Esophagus squamous epithelium (tissue), 5 donors: ENCODE data around the gene ARHGEF3. TPM values are rescaled to one million over a fixed set of nuclear protein-coding genes. Genes with fewer than 3 reads are reported as not detected.
A peak's percentile ranks its signal among the peaks of the same experiment; 100 is the strongest.
"Not testable (repeated sequence)": the region's sequence is repeated elsewhere in the genome, so short reads cannot be mapped to it uniquely, and the experiment has no call there.

Experiments
- DNase-seq: peaks from one replicate; lab custom pipeline; 2025; lab: John Stamatoyannopoulos, UW
- H3K27ac ChIP-seq, 4 donors: fragments of 200-600 bp; sonication (generic); one replicate each; pipeline ENCODE4 v1.5.1; 2016 to 2019; ENCODE audit warnings: mild to moderate bottlenecking in 1 of 4
- H3K27me3 ChIP-seq, 4 donors: fragments of 200-600 bp; sonication (generic); 1 replicate in 3 of 4; 2 replicates in 1 of 4; pipeline versions ENCODE4 v1.5.1 to v1.6.0; 2017 to 2021; ENCODE audit warnings: antibody characterized with exemption in 1 of 4
- H3K36me3 ChIP-seq, 3 donors: fragments of 200-600 bp; sonication (generic); one replicate each; pipeline ENCODE4 v1.5.1; 2016 to 2019
- H3K4me1 ChIP-seq, 3 donors: fragments of 200-600 bp; sonication (generic); one replicate each; pipeline ENCODE4 v1.5.1; 2017 to 2019
- H3K4me3 ChIP-seq, 4 donors: fragments of 200-600 bp; sonication (generic); 1 replicate in 3 of 4; 2 replicates in 1 of 4; pipeline ENCODE4 v1.5.1; 2016 to 2019; ENCODE audit warnings: mild to moderate bottlenecking in 2 of 4, moderate library complexity in 1 of 4
- H3K9me3 ChIP-seq, 3 donors: fragments of 200-600 bp; sonication (generic); one replicate each; pipeline ENCODE4 v1.5.1; 2016 to 2019
- CTCF ChIP-seq, 6 experiments: fragments of 450-650 bp in 4 of 6; fragments of 200-600 bp in 2 of 6; sonication (generic) in 2 of 6; IDR thresholded peaks; one replicate each; pipeline ENCODE4 v1.5.1; 2016 to 2019; ENCODE audit warnings: antibody characterized with exemption in 6 of 6, mild to moderate bottlenecking in 4 of 6, moderate library complexity in 4 of 6
- POLR2A ChIP-seq, 4 donors: fragments of 450-650 bp; IDR thresholded peaks; one replicate each; pipeline ENCODE4 v1.6.1; 2017; ENCODE audit warnings: antibody characterized with exemption in 4 of 4, mild to moderate bottlenecking in 4 of 4, moderate library complexity in 3 of 4
- WGBS, 2 donors: methylation state at CpG; one replicate each; pipeline ENCODE4 v1.1.5; 2018; 5-methylcytosine and 5-hydroxymethylcytosine counted together
- intact Hi-C: fragments of 100-400 bp; cut with DNase I; formaldehyde crosslinking; loops from one replicate; pipeline ENCODE4 v1.15.0; 2022
- total RNA-seq, 4 donors: library from RNA; depleted of rRNA; stranded (reverse); fragments of >200 nt; gene quantifications; one replicate each; pipeline ENCODE4 v1.1.0, GENCODE V29; 2016
- donor health status: DM: yes; HTN: yes; CAD: no.

The ARHGEF3 gene
- total RNA-seq, 4 donors from 2014 or later = 20.6 to 26.3 (median 24.7) TPM

GRCh38 chr3:56694867-56695683 is 106.7 kb downstream of the ARHGEF3 start:
- WGBS, 2 donors = 38 to 48% methylated on average over 4 of the region's 4 CpGs
- no peak for TF ChIP-seq POLR2A (IDR thresholded peaks at IDR 0.05)
- TF ChIP-seq CTCF (IDR thresholded peaks at IDR 0.05) = no peak
- peak overlapping the region in 1 of 4 donors; percentile 52 for H3K27ac ChIP-seq

GRCh38 chr3:56693750-56694149 is 108.0 kb downstream of the ARHGEF3 start:
- Histone ChIP-seq H3K9me3 (no peaks in the 10 kb centered on the region), H3K27ac (no peak overlapping the region), H3K27me3 (no peaks in the 10 kb centered on the region), H3K36me3 (no peaks in the 10 kb centered on the region), H3K4me3 (no peak overlapping the region), H3K4me1 (peaks cover 0 to 14% (median 3%) of the 10 kb centered on the region in 3 donors)
- DNase-seq = no peak
- WGBS, 2 donors = 50 to 55% methylated on average over 3 of the region's 3 CpGs
- TF ChIP-seq CTCF (IDR thresholded peaks at IDR 0.05) = no peak
- intact Hi-C loops = no loop called here

More at GRCh38 chr3:56694867-56695683, 106.7 kb downstream of the ARHGEF3 start:
- intact Hi-C loops = no loop called here
- Histone ChIP-seq H3K27me3 (no peaks in the 10 kb centered on the region), H3K9me3 (no peaks in the 10 kb centered on the region), H3K4me3 (no peak overlapping the region), H3K4me1 (peaks cover 0 to 14% (median 3%) of the 10 kb centered on the region in 3 donors), H3K36me3 (no peaks in the 10 kb centered on the region)
- no peak for DNase-seq

- H3K9me3 ChIP-seq, DNase-seq, H3K36me3 ChIP-seq, H3K4me3 ChIP-seq, H3K27me3 ChIP-seq, H3K27ac ChIP-seq, intact Hi-C loops: not testable (repeated sequence)
- 81% methylated on average over 13 of the region's 15 CpGs for WGBS, 2 donors
- peaks cover 0 to 14% (median 3%) of the 10 kb centered on the region in 3 donors for H3K4me1 ChIP-seq
These were observed 109.0 kb downstream of the ARHGEF3 start for GRCh38 chr3:56692520-56693433.

- 100% methylated on average over 2 of the region's 21 CpGs; no CpG with 5 or more reads in 1 of the 2 donors for WGBS, 2 donors
- not testable (repeated sequence) for H3K27me3 ChIP-seq
These were observed 109.8 kb downstream of the ARHGEF3 start for GRCh38 chr3:56692001-56692365.

GRCh38 chr3:56691165-56692000 is 110.4 kb downstream of the ARHGEF3 start:
- Histone ChIP-seq H3K9me3 (no peaks in the 10 kb centered on the region), H3K27ac (no peak overlapping the region), H3K27me3 (no peaks in the 10 kb centered on the region), H3K4me1 (peaks cover 0 to 14% (median 3%) of the 10 kb centered on the region in 3 donors), H3K4me3 (no peak overlapping the region), H3K36me3 (no peaks in the 10 kb centered on the region)
- no peak for DNase-seq
- intact Hi-C loops = no loop called here
- 62 to 86% methylated on average over 3 to 10 of the region's 19 CpGs for WGBS, 2 donors
- TF ChIP-seq CTCF (IDR thresholded peaks at IDR 0.05) (no peak), POLR2A (IDR thresholded peaks at IDR 0.05) (no peak)

More at GRCh38 chr3:56692001-56692365, 109.8 kb downstream of the ARHGEF3 start:
- H3K4me1 ChIP-seq = peaks cover 0 to 14% (median 3%) of the 10 kb centered on the region in 3 donors
- H3K9me3 ChIP-seq, H3K36me3 ChIP-seq, H3K4me3 ChIP-seq, intact Hi-C loops, H3K27ac ChIP-seq, DNase-seq: not testable (repeated sequence)
